ENCODE measurements around the gene SMAD6.

- TF ChIP-seq, protein P1, sequence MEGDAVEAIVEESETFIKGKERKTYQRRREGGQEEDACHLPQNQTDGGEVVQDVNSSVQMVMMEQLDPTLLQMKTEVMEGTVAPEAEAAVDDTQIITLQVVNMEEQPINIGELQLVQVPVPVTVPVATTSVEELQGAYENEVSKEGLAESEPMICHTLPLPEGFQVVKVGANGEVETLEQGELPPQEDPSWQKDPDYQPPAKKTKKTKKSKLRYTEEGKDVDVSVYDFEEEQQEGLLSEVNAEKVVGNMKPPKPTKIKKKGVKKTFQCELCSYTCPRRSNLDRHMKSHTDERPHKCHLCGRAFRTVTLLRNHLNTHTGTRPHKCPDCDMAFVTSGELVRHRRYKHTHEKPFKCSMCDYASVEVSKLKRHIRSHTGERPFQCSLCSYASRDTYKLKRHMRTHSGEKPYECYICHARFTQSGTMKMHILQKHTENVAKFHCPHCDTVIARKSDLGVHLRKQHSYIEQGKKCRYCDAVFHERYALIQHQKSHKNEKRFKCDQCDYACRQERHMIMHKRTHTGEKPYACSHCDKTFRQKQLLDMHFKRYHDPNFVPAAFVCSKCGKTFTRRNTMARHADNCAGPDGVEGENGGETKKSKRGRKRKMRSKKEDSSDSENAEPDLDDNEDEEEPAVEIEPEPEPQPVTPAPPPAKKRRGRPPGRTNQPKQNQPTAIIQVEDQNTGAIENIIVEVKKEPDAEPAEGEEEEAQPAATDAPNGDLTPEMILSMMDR (IDR thresholded peaks at IDR 0.05) = no peak
- no peak for TF ChIP-seq POLR2A (IDR thresholded peaks at IDR 0.05)
Measured at GRCh38 chr15:66816201-66816600, 114.2 kb downstream of the SMAD6 start.

All from heart left ventricle (tissue), 13 donors.